IPS-15b (cell line): ENCODE data around the gene ATRAID.
"Not testable (repeated sequence)": the region's sequence is repeated elsewhere in the genome, so short reads cannot be mapped to it uniquely, and the experiment has no call there.

Experiments
- H3K27me3 ChIP-seq: one replicate; pipeline ENCODE4 v1.6.1; 2013; ENCODE audit warnings: low read length; ENCODE audit not compliant: control insufficient read depth, insufficient read depth
- H3K36me3 ChIP-seq: one replicate; pipeline ENCODE4 v1.6.1; 2013; ENCODE audit warnings: low read length; ENCODE audit not compliant: control insufficient read depth, insufficient read depth
- H3K4me1 ChIP-seq: one replicate; pipeline ENCODE4 v1.6.1; 2013; ENCODE audit warnings: mild to moderate bottlenecking, low read length; ENCODE audit not compliant: control insufficient read depth, insufficient read depth
- H3K4me3 ChIP-seq: one replicate; pipeline ENCODE4 v1.5.1; 2013; ENCODE audit warnings: low read depth, low read length
- H3K9ac ChIP-seq: one replicate; pipeline ENCODE4 v1.6.1; 2013; ENCODE audit warnings: low read depth, mild to moderate bottlenecking, low read length
- H3K9me3 ChIP-seq: one replicate; pipeline ENCODE4 v1.6.1; 2013; ENCODE audit warnings: mild to moderate bottlenecking, low read length; ENCODE audit not compliant: control insufficient read depth, insufficient read depth

Gene ATRAID

DNA sequence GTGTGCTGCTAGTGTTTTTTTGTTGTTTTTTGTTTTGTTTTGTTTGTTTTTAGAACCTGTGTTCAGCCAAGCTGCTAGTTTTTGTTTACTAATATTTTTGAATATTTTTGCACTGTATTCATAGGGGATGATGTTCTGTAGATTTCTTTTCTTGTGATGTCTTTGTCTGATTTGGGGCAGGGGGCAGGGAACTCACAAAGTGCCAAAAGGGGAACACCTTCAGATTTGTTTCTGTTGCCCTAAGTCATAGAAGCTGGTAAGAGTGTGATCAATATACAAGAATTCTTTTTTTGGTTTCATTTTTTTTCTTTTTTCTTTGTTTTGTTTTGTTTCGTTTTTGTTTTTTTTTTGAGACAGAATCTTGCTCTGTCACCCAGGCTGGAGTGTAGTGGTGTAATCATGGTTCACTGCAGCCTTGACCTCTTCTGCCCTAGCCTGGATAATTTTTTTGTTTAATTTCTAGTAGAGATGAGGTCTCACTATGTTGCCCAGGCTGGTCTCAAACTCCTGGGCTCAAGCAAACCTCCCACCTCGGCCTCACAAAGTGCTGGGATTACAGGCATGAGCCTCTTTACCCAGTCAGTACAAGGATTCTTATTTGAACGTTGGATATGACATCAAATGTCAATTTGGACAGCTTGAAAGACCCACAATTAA, 32.4 kb upstream of the ATRAID start:
- Histone ChIP-seq H3K4me1 (no peaks in the 10 kb centered on the region), H3K27me3 (peaks cover 2% of the 10 kb centered on the region), H3K36me3 (no peaks in the 10 kb centered on the region), H3K4me3 (no peak overlapping the region), H3K9me3 (no peaks in the 10 kb centered on the region), H3K9ac (no peak overlapping the region)

DNA sequence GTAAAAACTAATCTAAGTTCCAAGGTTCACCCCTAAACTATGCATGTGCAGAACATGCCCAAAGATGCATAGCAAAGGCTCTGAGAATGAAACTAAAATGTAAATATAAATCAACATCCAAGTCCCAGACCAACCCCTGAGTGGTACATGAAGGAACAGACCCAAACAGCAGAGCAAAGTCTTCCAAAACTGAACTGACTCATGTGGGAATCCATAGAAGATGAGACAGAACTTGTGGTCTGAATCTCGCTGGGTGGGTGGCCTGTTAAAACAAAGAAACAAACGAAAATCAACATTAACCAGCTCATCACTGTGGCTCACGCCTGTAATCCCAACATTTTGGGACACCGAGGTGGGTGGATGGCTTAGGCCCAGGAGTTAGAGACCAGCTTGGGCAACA, 29.5 kb upstream of the ATRAID start:
- H3K4me3 ChIP-seq: no peak overlapping the region
- no peaks in the 10 kb centered on the region for H3K36me3 ChIP-seq
- no peaks in the 10 kb centered on the region for H3K9me3 ChIP-seq
- H3K4me1 ChIP-seq: no peaks in the 10 kb centered on the region
- peaks cover 2% of the 10 kb centered on the region for H3K27me3 ChIP-seq
- H3K9ac ChIP-seq: no peak overlapping the region

DNA sequence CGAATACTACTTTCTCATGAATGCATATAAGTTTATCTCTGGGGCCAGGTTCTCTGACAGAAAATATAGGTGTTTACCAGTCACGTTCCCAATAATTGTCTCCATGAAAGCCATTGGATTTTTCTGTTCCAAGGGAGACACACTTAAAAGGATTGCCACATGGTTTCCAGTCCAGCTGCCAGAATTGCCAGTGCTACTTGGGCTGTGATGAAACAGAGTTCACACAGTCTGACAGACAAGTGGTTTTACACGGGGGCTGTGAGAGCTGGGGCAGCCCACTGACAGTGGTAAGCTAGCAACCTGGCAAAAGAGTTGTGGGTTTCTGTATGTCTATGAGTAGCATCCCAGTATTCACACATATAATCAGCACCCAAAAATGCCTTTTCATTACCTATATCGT, 27.7 kb upstream of the ATRAID start:
- H3K4me1 ChIP-seq: no peaks in the 10 kb centered on the region
- no peak overlapping the region for H3K9ac ChIP-seq
- no peaks in the 10 kb centered on the region for H3K9me3 ChIP-seq
- no peaks in the 10 kb centered on the region for H3K36me3 ChIP-seq
- H3K4me3 ChIP-seq: no peak overlapping the region
- H3K27me3 ChIP-seq: peaks cover 2% of the 10 kb centered on the region

DNA sequence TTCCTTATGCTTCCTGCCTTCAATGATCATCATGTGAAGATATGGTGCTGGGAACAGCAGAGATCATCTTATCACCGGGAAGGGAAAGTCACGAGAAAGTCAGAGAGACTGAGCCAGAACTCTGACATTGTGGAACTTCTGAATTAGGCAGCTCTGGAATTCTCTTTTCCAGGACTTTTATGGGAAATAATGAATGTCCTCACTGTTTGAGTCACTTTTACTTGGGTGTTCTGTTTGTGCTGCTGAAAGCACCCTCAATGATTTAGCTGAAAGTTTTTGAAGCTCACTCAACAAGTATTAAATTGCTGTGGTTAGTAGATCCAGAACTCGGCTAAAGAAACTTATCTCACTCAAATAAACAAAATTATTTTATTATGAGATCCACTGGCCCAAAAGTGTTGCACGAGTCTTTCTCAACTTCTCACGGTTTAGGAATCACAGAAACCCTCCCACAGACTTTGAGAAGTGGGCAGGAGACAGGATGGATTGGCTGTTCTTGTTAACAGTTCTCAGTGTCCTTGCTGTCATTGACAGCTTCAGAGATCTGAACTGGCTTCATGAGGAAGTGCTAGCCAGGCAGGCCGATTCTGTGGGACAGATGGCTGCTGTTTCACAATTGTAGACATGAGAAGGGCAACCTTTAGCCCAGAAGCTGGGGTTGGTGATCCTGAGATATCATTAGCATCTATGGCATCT, 26.4 kb upstream of the ATRAID start:
- Histone ChIP-seq H3K9ac (no peak overlapping the region), H3K27me3 (peaks cover 2% of the 10 kb centered on the region), H3K9me3 (no peaks in the 10 kb centered on the region), H3K4me1 (no peaks in the 10 kb centered on the region), H3K4me3 (no peak overlapping the region), H3K36me3 (no peaks in the 10 kb centered on the region)

DNA sequence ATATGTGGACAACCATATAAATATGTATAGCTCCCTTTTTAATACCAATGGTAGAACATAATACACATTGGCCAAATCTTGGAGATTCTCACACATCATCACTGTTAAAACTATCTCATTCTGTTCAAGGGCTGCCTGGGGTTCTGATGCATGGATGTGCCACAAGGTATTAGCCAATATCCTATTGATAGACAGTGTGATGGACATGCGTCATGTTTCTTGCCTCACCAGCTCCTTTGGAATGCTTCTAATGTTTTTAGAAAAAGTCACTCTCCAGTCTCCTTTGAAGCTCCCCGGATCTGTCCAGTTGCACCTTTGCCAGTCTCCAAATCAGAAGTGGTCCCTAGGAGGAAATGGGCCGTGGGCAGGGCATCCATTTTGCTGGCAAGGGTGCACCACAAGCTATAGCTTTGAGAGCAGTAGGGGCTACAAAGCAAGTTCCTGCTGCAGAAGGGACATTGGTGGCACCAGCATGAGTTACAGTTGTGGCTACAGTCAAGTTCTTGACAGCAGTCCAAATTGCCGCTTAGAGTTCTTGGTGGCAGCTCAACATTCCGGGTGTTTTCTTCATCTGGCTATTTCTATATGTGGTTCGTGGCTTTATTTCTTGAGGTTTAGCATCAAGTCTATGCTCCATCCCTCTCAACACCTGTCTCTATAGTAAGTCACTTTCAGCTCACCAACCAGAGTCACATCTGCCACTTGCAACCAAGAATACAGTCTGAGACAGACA, 25.1 kb upstream of the ATRAID start:
- no peaks in the 10 kb centered on the region for H3K27me3 ChIP-seq
- H3K4me1 ChIP-seq: no peaks in the 10 kb centered on the region
- no peaks in the 10 kb centered on the region for H3K9me3 ChIP-seq
- no peak overlapping the region for H3K9ac ChIP-seq
- H3K4me3 ChIP-seq: no peak overlapping the region
- no peaks in the 10 kb centered on the region for H3K36me3 ChIP-seq

DNA sequence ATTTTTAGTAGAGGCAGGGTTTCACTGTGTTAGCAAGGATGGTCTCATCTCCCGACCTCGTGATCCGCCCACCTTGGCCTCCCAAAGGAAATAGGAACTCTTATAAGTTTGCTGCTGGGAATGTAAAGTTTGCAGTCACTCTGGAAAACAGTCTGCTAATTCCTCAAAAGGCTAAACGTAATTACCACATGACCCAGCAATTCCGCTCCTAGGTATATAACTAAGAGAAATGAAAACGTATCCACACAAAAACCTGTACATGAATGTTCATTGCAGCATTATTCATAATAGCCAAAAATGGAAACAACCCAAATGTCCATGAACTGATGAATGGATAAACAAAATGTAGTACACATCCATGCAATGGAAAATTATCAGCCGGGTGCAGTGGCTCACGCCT, 21.9 kb upstream of the ATRAID start:
- Histone ChIP-seq H3K4me3 (no peak overlapping the region), H3K36me3 (no peaks in the 10 kb centered on the region), H3K9me3 (no peaks in the 10 kb centered on the region), H3K4me1 (no peaks in the 10 kb centered on the region), H3K9ac (no peak overlapping the region), H3K27me3 (no peaks in the 10 kb centered on the region)

DNA sequence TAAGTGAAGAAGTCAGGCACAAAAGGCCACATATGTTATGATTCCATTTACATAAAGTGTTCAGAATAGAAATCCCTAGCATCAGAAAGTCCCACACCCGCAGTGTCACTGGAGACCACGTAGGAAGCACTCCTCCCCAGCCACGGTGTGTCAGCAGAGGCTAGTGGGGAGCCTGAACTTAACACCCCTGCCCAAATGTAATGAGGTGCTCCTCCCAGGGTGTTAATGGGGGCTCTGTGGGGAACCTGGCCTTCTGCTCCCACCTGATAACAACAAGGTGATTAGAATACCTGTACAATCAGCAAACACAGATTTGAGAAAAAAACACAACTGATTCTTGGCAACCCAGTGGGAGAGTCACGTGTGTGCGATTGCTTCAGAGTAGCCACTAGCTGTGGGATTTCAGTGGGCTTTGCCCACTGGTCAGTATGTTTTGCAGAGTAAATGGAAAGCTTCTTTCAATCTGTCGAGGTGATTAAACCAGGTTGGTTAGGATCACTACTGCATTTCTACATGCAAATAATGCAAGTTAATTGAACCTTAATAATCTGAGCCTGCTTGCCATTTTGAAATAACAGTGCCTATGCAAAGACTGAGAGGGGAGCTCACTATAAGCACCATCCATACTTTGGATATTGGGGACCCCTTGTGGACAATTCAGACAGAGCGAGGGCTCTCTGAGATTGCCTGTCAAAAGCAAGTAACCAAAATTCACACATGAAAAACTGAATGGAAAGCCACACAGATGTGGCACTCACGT, 20.6 kb upstream of the ATRAID start:
- H3K9ac ChIP-seq: no peak overlapping the region
- no peaks in the 10 kb centered on the region for H3K9me3 ChIP-seq
- H3K4me1 ChIP-seq: no peaks in the 10 kb centered on the region
- no peak overlapping the region for H3K4me3 ChIP-seq
- no peaks in the 10 kb centered on the region for H3K36me3 ChIP-seq
- H3K27me3 ChIP-seq: no peaks in the 10 kb centered on the region

DNA sequence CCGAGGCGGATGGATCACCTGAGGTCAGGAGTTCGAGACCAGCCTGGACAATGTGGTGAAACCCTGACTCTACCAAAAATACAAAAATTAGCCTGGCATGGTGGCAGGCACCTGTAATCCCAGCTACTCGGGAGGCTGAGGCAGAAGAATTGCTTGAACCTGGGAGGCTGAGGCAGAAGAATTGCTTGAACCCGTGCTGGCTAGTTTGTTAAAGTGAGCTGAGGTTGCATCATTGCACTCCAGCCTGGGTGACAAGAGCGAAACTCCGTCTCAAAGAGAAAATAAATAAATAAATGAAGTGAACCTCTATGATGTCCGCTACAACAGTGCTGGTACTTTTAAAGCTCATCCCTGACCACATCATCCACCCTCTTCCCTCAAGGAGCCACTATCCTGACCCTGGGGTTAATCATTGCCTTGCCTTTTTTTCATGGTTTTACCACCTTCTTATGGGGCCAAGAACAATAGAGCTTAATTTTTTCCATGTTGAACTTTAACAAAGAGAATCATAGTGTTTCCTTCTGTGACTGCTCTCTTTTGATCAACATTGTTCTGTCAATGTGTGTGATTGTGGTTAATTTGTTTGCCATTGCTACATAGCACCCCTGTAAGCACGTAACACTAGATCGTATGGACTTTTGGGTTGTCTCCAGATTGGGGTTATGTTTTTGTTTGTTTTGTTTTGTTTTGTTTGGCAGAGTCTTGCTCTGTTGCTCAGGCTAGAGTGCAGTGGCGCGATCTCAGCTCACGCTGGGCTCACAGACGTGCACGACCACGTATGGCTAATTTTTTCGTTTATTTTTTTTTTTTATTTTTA, 17.1 kb upstream of the ATRAID start:
- Histone ChIP-seq H3K4me1 (no peaks in the 10 kb centered on the region), H3K36me3 (peaks cover 4% of the 10 kb centered on the region), H3K9me3 (no peaks in the 10 kb centered on the region), H3K9ac (no peak overlapping the region), H3K4me3 (no peak overlapping the region), H3K27me3 (no peaks in the 10 kb centered on the region)

DNA sequence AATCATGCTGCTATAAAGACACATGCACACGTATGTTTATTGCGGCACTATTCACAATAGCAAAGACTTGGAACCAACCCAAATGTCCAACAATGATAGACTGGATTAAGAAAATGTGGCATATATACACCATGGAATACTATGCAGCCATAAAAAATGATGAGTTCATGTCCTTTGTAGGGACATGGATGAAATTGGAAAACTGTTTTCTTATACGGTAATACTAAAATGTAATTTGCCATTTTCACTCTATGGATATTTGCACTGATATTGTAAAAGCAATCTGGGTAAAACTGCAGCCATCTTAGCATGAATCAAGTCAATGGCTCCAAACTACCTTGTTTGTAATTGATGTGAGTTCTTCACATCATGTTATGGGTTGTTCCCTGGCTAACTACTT, 16.0 kb upstream of the ATRAID start:
- peaks cover 14% of the 10 kb centered on the region for H3K36me3 ChIP-seq
- not testable (repeated sequence) for H3K4me3 ChIP-seq, H3K4me1 ChIP-seq

DNA sequence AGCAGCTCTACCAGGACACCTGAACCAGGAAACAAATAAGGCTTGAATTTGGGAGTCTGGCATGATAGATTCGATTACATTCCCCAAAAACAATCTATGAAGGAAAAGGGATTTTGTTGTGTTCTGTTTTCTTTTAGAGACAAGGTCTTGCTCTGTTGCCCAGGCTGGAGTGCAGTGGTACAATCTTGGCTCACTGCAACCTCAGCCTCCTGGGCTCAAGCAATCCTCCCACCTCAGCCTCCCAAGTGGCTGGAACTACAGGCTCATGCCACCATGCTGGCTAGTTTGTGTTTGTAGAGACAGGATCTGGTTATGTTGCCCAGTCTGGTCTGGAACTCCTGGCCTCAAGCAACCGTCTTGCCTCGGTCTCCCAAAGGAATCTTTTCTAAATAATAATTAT, 13.8 kb upstream of the ATRAID start:
- H3K4me1 ChIP-seq, H3K27me3 ChIP-seq, H3K9me3 ChIP-seq, H3K9ac ChIP-seq, H3K4me3 ChIP-seq: not testable (repeated sequence)
- H3K36me3 ChIP-seq: peaks cover 30% of the 10 kb centered on the region

More for the DNA sequence above, 16.0 kb upstream of the ATRAID start:
- not testable (repeated sequence) for H3K9me3 ChIP-seq, H3K9ac ChIP-seq, H3K27me3 ChIP-seq

DNA sequence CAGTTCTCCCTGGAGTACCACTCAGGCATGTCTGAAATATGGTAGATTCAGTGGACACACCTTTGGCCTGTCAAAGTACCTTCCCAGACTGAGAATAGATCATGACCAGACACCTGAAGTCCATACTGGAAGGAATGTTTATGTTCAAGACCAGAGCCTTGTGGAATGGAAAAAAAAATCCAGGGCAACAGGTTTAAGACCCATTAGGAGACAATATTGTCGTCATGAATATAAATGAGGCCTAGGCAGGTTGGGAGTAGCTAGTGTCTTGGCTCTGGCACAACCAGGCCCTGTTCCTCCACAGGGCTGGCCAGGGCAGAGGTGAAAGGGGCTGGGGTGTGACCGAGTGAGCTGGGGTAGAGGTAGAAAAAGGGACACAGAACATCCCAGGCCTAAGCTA, 13.2 kb upstream of the ATRAID start:
- Histone ChIP-seq H3K27me3 (no peaks in the 10 kb centered on the region), H3K4me1 (no peaks in the 10 kb centered on the region), H3K36me3 (peaks cover 36% of the 10 kb centered on the region), H3K9me3 (no peaks in the 10 kb centered on the region), H3K9ac (no peak overlapping the region), H3K4me3 (no peak overlapping the region)
